Sigmoid colon (tissue), 7 donors: ENCODE results near the gene CASP3. TPM values are rescaled to one million over a fixed set of nuclear protein-coding genes. Genes with fewer than 3 reads are reported as not detected.
"Not testable (repeated sequence)": the region's sequence is repeated elsewhere in the genome, so short reads cannot be mapped to it uniquely, and the experiment has no call there.

Source experiments
- DNase-seq: peaks from one replicate; pipeline ENCODE4 v3.0.0-alpha.2; 2019
- H3K27ac ChIP-seq, 4 donors: fragments of 200-600 bp; sonication (generic); one replicate each; pipeline ENCODE4 v1.5.1; 2016 to 2019; ENCODE audit warnings: mild to moderate bottlenecking in 1 of 4
- H3K27me3 ChIP-seq, 3 donors: fragments of 200-600 bp; sonication (generic); one replicate each; pipeline ENCODE4 v1.5.1; 2019; ENCODE audit warnings: mild to moderate bottlenecking in 1 of 3
- H3K36me3 ChIP-seq, 4 donors: fragments of 200-600 bp; sonication (generic); one replicate each; pipeline ENCODE4 v1.5.1; 2016 to 2019
- H3K4me1 ChIP-seq, 4 donors: fragments of 200-600 bp; sonication (generic); one replicate each; pipeline ENCODE4 v1.5.1; 2017 to 2019
- H3K4me3 ChIP-seq, 4 donors: fragments of 200-600 bp; sonication (generic); one replicate each; pipeline ENCODE4 v1.5.1; 2017 to 2019; ENCODE audit warnings: mild to moderate bottlenecking in 2 of 4, moderate library complexity in 1 of 4
- H3K9me3 ChIP-seq, 4 donors: fragments of 200-600 bp in 3 of 4; sonication (generic) in 3 of 4; one replicate each; pipeline versions ENCODE4 v1.5.1 to v1.6.1; 2013 to 2019
- EP300 ChIP-seq, 4 donors: sonication (generic); formaldehyde crosslinking; IDR thresholded peaks; one replicate each; pipeline ENCODE4 v1.6.1; 2017; ENCODE audit warnings: antibody characterized with exemption in 4 of 4
- POLR2A ChIP-seq, 2 donors: fragments of 450-650 bp; IDR thresholded peaks; one replicate each; pipeline ENCODE4 v1.6.1; 2016; ENCODE audit warnings: antibody characterized with exemption in 2 of 2, mild to moderate bottlenecking in 2 of 2, moderate library complexity in 2 of 2
- POLR2AphosphoS5 ChIP-seq, 4 donors: sonication (generic); formaldehyde crosslinking; IDR thresholded peaks; one replicate each; pipeline ENCODE4 v1.6.1; 2017; ENCODE audit warnings: antibody characterized with exemption in 4 of 4
- whole genome bisulfite sequencing, 2 donors: extraction: QIAGEN DNeasy Blood & Tissue Kit; methylation state at CpG; one replicate each; pipeline ENCODE4 v1.1.7; 2013; 5-methylcytosine and 5-hydroxymethylcytosine counted together
- intact Hi-C: fragments of 100-400 bp; cut with DNase I; formaldehyde crosslinking; loops from one replicate; pipeline ENCODE4 v1.15.1; 2023
- polyA plus RNA-seq, 3 donors: library from polyadenylated mRNA; stranded (reverse); fragments of 200-250 nt; gene quantifications; one replicate each; pipeline ENCODE4 v1.2.3, GENCODE V29; 2013
- total RNA-seq, 4 donors: library from RNA; depleted of rRNA; stranded (reverse); fragments of >200 nt; gene quantifications; one replicate each; pipeline ENCODE4 v1.1.0, GENCODE V29; 2016
- TF ChIP-seq, protein P1 (sequence below), 4 experiments: fragments of 450-650 bp in 3 of 4; fragments of 200-600 bp in 1 of 4; IDR thresholded peaks; one replicate each; pipeline ENCODE4 v1.5.1; 2016 to 2019; ENCODE audit warnings: antibody characterized with exemption in 4 of 4, mild to moderate bottlenecking in 3 of 4, moderate library complexity in 2 of 4
- donor health status: healthy with polysubstance abuse.
- donor health status: Bipolar disorder and iron deficiency.
- donor health status: healthy.

CASP3 gene
- total and polyA plus RNA-seq, 7 donors: 9.4 to 70.1 (median 20.3) TPM

DNA sequence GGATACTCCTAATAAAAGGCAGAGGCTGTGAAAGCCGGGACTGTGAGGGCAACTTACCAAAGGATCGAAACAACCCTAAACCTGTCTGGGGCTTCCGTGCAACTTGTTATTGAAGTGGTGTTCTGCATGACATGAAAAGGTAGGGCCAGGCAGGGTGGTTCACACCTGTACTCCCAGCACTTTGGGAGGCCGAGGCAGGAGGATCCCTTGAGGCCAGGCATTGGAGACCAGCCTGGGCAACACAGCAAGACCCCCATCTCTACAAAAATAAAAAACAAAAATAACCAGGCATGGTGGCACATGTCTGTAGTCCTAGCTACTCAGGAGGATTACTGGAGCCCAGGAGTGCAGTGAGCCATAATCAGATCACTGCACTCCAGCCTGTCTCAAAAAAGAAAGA, 12.3 kb downstream of the CASP3 start:
- Histone ChIP-seq H3K27ac (no peak overlapping the region), H3K27me3 (no peaks in the 10 kb centered on the region), H3K9me3 (no peaks in the 10 kb centered on the region), H3K4me3 (no peak overlapping the region), H3K4me1 (peaks cover 0 to 16% (median 12%) of the 10 kb centered on the region in 4 donors), H3K36me3 (peaks cover 0 to 58% (median 25%) of the 10 kb centered on the region in 4 donors)
- intact Hi-C loops: no loop called here
- TF ChIP-seq POLR2AphosphoS5 (IDR thresholded peaks at IDR 0.05) (no peak), POLR2A (IDR thresholded peaks at IDR 0.05) (no peak), EP300 (IDR thresholded peaks at IDR 0.05) (no peak)
- TF ChIP-seq, protein P1, sequence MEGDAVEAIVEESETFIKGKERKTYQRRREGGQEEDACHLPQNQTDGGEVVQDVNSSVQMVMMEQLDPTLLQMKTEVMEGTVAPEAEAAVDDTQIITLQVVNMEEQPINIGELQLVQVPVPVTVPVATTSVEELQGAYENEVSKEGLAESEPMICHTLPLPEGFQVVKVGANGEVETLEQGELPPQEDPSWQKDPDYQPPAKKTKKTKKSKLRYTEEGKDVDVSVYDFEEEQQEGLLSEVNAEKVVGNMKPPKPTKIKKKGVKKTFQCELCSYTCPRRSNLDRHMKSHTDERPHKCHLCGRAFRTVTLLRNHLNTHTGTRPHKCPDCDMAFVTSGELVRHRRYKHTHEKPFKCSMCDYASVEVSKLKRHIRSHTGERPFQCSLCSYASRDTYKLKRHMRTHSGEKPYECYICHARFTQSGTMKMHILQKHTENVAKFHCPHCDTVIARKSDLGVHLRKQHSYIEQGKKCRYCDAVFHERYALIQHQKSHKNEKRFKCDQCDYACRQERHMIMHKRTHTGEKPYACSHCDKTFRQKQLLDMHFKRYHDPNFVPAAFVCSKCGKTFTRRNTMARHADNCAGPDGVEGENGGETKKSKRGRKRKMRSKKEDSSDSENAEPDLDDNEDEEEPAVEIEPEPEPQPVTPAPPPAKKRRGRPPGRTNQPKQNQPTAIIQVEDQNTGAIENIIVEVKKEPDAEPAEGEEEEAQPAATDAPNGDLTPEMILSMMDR (IDR thresholded peaks at IDR 0.05): no peak
- WGBS, 2 donors: 85 to 97% methylated on average over 4 of the region's 4 CpGs
- no peak for DNase-seq

DNA sequence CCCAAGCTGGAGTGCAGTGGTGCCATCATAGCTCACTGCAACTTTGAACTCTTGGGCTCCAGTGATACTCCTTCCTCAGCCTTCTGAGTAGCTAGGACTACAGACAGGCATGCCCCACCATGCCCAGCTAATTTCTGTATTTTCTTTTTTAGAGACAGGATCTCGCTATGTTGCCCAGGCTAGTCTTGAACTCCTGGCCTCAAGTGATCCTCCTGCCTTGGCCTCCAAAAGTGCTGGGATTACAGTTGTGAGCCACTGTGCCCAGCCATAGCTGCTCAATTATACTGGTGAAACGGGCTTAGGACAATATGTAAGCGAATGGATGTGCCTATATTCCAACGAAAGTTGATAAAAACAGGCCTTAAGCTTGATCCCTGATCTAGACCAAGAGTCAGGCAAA, 13.1 kb downstream of the CASP3 start:
- Histone ChIP-seq H3K27me3 (no peaks in the 10 kb centered on the region), H3K4me1 (peaks cover 0 to 16% (median 12%) of the 10 kb centered on the region in 4 donors), H3K9me3 (no peaks in the 10 kb centered on the region), H3K36me3 (peaks cover 0 to 65% (median 26%) of the 10 kb centered on the region in 4 donors), H3K27ac (no peak overlapping the region), H3K4me3 (no peak overlapping the region)
- intact Hi-C loops: no loop called here
- 96 to 98% methylated on average over 4 of the region's 4 CpGs for WGBS, 2 donors
- no peak for DNase-seq
- TF ChIP-seq, protein P1 (IDR thresholded peaks at IDR 0.05): no peak
- TF ChIP-seq POLR2A (IDR thresholded peaks at IDR 0.05): no peak
- TF ChIP-seq EP300 (IDR thresholded peaks at IDR 0.05): no peak

DNA sequence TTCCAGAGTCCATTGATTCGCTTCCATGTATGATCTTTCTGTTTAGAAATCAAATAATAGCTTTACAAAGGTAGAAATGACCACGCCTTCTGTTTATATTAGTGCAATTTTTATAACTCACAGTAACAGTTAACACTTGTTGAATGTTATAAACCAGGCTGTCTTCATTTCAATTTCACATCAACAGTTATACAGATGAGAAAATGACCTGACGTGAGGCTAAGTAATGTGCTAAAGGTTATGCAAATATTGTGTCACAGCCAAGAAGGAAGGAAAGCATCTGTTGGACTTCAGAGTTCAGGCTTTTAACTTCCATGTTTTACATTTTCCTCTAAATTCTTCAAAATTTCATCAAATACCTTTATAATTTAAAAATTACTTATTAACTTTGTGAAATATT, 13.9 kb downstream of the CASP3 start:
- Histone ChIP-seq H3K4me3 (no peak overlapping the region), H3K9me3 (no peaks in the 10 kb centered on the region), H3K27me3 (no peaks in the 10 kb centered on the region), H3K36me3 (peaks cover 3 to 72% (median 32%) of the 10 kb centered on the region in 4 donors), H3K27ac (no peak overlapping the region), H3K4me1 (peaks cover 0 to 16% (median 9%) of the 10 kb centered on the region in 4 donors)
- intact Hi-C loops: no loop called here
- 28 to 57% methylated on average over 3 of the region's 3 CpGs for WGBS, 2 donors
- no peak for DNase-seq
- TF ChIP-seq EP300 (IDR thresholded peaks at IDR 0.05) (no peak), POLR2A (IDR thresholded peaks at IDR 0.05) (no peak), POLR2AphosphoS5 (IDR thresholded peaks at IDR 0.05) (no peak)
- TF ChIP-seq, protein P1 (IDR thresholded peaks at IDR 0.05): no peak

DNA sequence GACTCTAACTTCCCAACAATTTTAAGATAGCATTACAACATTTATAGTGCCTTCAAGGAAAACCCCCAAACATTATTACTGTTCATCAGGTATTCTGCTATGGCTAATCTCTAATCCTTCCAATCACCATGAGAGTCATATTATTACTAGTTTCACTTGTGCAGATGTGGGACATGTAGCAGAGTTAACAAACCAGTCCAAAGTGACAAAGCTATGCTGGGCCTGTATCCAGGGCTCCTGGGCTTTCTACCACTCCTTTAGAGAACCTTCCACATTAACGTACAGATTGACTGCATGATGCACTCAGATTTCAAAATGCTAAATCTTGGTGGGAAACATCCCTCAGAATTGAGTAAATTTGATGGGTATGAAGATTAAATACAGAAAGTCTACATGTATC, 16.4 kb downstream of the CASP3 start:
- no peak for DNase-seq
- peaks cover 10 to 92% (median 48%) of the 10 kb centered on the region in 4 donors for H3K36me3 ChIP-seq
- no peak overlapping the region for H3K27ac ChIP-seq
- H3K9me3 ChIP-seq: no peaks in the 10 kb centered on the region
- no peak overlapping the region for H3K4me3 ChIP-seq
- 91% methylated on average over 1 of the region's 1 CpG for WGBS, 2 donors
- TF ChIP-seq EP300 (IDR thresholded peaks at IDR 0.05) (no peak), POLR2A (IDR thresholded peaks at IDR 0.05) (no peak), POLR2AphosphoS5 (IDR thresholded peaks at IDR 0.05) (no peak)
- TF ChIP-seq, protein P1 (IDR thresholded peaks at IDR 0.05): no peak
- intact Hi-C loops: no loop called here
- H3K27me3 ChIP-seq: no peaks in the 10 kb centered on the region
- H3K4me1 ChIP-seq: peaks cover 0 to 4% (median 0%) of the 10 kb centered on the region in 4 donors

DNA sequence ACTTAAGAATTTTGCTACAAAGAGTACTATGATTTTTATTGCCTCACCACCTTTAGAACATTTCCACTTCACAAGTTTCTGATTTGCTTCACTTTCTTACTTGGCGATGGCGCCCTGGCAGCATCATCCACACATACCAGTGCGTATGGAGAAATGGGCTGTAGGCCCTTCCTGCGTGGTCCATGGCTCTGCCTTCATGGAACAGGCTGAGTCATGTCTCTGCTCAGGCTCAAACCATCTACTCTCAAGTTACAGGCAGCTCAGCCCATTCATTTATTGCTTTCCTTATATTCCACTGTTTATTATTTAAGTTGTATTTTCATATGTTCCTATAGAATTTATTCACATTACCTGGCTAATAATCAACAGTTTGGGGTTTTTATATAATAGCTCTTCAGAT, 21.1 kb downstream of the CASP3 start:
- intact Hi-C loops: no loop called here
- WGBS, 2 donors: 98 to 99% methylated on average over 4 of the region's 4 CpGs
- Histone ChIP-seq H3K36me3 (peaks cover 10 to 73% (median 32%) of the 10 kb centered on the region in 4 donors), H3K4me3 (no peak overlapping the region), H3K27ac (no peak overlapping the region), H3K27me3 (no peaks in the 10 kb centered on the region), H3K4me1 (no peaks in the 10 kb centered on the region), H3K9me3 (no peaks in the 10 kb centered on the region)
- no peak for DNase-seq
- no peak for TF ChIP-seq POLR2A (IDR thresholded peaks at IDR 0.05)
- TF ChIP-seq EP300 (IDR thresholded peaks at IDR 0.05): no peak
- no peak for TF ChIP-seq POLR2AphosphoS5 (IDR thresholded peaks at IDR 0.05)
- TF ChIP-seq, protein P1 (IDR thresholded peaks at IDR 0.05): no peak

DNA sequence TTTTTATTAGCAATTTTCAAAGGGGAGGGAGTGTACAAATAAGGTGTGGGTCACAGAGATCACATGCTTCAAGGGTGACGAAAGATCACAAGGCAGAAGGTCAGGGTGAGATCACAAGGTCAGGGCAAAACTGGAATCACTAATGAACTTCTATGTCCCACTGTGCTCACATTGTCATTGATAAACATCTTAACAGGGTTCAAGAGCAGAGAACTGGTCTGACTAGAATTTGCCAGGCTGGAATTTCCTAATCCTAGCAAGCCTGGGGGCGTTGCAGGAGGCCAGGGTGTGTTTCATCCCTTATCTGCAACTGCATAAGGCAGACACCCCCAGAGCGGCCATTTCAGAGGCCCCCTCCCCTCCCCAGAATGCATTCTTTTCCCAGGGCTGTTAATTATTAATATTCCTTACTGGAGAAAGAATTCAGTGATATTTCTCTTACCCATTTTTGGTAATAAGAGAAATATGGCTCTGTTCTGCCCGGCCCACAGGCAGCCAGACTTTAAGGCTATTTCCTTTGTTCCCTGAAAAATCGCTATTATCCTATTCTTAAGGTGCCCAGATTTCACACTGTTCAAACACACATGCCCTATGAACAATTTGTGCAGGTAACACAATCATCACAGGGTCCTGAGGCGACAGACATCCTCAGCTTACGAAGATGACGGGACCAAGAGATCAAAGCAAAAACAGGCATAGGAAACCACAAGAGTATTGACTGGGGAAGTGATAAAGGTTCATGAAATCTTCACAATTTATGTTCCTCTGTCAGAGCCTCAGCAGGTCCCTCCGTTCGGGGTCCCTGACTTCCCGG, 23.3 kb downstream of the CASP3 start:
- DNase-seq, H3K4me3 ChIP-seq, H3K27me3 ChIP-seq, intact Hi-C loops, H3K27ac ChIP-seq, H3K9me3 ChIP-seq, H3K4me1 ChIP-seq: not testable (repeated sequence)
- H3K36me3 ChIP-seq: peaks cover 10 to 57% (median 27%) of the 10 kb centered on the region in 4 donors
- 78 to 92% methylated on average over 11 of the region's 11 CpGs for WGBS, 2 donors
